ENCODE measurements around the gene KRT83. TPM values are rescaled to one million over a fixed set of nuclear protein-coding genes. Genes with fewer than 3 reads are reported as not detected.
A peak's percentile ranks its signal among the peaks of the same experiment; 100 is the strongest.

Gene KRT83
- polyA plus RNA-seq, 2 of the 4 experiments (the other 2 are of a cell fraction): 20.4 to 44.8 TPM

DNA sequence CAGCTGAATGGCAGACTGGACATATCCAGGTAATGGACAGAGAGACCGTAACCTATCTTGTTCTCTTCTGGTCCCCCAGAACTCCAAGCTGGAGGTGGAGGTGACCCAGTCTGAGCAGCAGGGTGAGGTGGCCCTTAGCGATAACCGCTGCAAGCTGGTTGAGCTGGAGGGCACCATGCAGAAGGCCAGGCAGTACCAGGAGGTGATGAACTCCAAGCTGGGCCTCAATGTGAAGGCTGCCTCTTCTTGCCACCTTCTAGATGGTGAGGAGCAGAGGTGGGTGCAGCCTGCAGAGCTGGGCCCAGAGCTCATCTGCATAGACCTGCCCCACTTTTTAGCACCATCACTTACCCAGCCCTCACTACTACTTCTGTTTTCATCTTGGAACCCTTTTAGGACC is 53.9 kb downstream of the KRT83 start:
- H3K4me1 ChIP-seq: peaks cover 23% of the 10 kb centered on the region
- TF ChIP-seq ZC3H11A (IDR thresholded peaks at IDR 0.05) (no peak), NR3C1 (IDR thresholded peaks at IDR 0.05) (no peak), ZNF302 (CRISPR knock-in tag; IDR thresholded peaks at IDR 0.05) (no peak), RARB (CRISPR knock-in tag; IDR thresholded peaks at IDR 0.05) (no peak)
- ChIA-PET CTCF (interaction anchor here (1.1 to 14.8 kb wide), 10 partner anchors 11 to 714 kb away, joined by 3 to 301 read pairs (median 4); partner anchors contain the start of gene KRT86), POLR2A (no interaction called here)
- DNase-seq (ENCODE audit: low read depth in 1 of 2, low spot score in 1 of 2) (no peak), FAIRE-seq (no peak), ATAC-seq (no peak)
- H3K4me3 ChIP-seq: no peak overlapping the region
- peak overlapping the region in 1 of 2 experiments; percentile 65; a peak in 3 of 6 replicates for H3K27ac ChIP-seq
- 55% methylated on average over 3 of the region's 3 CpGs for WGBS (ENCODE audit: missing lambda C conversion rate)
- H3K9me3 ChIP-seq: peaks cover 5% of the 10 kb centered on the region; the same call in 1 of the 3 replicates
- H3K4me2 ChIP-seq: no peak overlapping the region

DNA sequence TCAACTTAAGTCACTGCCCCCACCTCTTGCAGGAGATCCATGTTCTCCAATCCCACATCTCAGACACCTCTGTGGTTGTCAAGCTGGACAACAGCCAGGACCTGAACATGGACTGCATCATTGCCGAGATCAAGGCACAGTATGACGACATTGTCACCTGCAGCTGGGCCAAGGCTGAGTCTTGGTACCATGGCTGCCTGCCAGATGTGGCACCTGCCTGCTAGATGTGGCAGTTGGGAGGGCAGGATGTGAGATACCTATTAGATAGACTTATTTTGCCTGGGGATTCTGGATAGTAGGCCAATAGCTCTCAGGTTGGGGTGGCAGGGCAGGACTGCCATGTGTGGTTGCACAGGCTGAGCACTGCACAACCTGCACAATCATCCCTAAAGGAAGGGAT is 54.7 kb downstream of the KRT83 start:
- FAIRE-seq (no peak), DNase-seq (ENCODE audit: low read depth in 1 of 2, low spot score in 1 of 2) (no peak), ATAC-seq (no peak)
- Histone ChIP-seq H3K9me3 (peaks cover 5% of the 10 kb centered on the region; the same call in 1 of the 3 replicates), H3K27ac (peak overlapping the region in 1 of 2 experiments; percentile 65; a peak in 2 of 6 replicates), H3K4me2 (no peak overlapping the region), H3K4me3 (no peak overlapping the region), H3K4me1 (peaks cover 24% of the 10 kb centered on the region)
- ChIA-PET POLR2A (no interaction called here), CTCF (interaction anchor here (0.8 to 14.8 kb wide), 10 partner anchors 11 to 715 kb away, joined by 3 to 301 read pairs (median 4); partner anchors contain the start of gene KRT86)
- TF ChIP-seq RCOR1 (IDR thresholded peaks at IDR 0.05; ENCODE audit: low read depth, low read length) (no peak), JUN (IDR thresholded peaks at IDR 0.05) (no peak), TP53 (CRISPR knock-in tag; IDR thresholded peaks at IDR 0.05) (no peak)
- TF ChIP-seq, protein P1, sequence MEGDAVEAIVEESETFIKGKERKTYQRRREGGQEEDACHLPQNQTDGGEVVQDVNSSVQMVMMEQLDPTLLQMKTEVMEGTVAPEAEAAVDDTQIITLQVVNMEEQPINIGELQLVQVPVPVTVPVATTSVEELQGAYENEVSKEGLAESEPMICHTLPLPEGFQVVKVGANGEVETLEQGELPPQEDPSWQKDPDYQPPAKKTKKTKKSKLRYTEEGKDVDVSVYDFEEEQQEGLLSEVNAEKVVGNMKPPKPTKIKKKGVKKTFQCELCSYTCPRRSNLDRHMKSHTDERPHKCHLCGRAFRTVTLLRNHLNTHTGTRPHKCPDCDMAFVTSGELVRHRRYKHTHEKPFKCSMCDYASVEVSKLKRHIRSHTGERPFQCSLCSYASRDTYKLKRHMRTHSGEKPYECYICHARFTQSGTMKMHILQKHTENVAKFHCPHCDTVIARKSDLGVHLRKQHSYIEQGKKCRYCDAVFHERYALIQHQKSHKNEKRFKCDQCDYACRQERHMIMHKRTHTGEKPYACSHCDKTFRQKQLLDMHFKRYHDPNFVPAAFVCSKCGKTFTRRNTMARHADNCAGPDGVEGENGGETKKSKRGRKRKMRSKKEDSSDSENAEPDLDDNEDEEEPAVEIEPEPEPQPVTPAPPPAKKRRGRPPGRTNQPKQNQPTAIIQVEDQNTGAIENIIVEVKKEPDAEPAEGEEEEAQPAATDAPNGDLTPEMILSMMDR (IDR thresholded peaks at IDR 0.05): no peak
- TF ChIP-seq, protein P2, sequence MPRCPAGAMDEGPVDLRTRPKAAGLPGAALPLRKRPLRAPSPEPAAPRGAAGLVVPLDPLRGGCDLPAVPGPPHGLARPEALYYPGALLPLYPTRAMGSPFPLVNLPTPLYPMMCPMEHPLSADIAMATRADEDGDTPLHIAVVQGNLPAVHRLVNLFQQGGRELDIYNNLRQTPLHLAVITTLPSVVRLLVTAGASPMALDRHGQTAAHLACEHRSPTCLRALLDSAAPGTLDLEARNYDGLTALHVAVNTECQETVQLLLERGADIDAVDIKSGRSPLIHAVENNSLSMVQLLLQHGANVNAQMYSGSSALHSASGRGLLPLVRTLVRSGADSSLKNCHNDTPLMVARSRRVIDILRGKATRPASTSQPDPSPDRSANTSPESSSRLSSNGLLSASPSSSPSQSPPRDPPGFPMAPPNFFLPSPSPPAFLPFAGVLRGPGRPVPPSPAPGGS (IDR thresholded peaks at IDR 0.05): no peak
- WGBS (ENCODE audit: missing lambda C conversion rate): 92% methylated on average over 2 of the region's 2 CpGs

DNA sequence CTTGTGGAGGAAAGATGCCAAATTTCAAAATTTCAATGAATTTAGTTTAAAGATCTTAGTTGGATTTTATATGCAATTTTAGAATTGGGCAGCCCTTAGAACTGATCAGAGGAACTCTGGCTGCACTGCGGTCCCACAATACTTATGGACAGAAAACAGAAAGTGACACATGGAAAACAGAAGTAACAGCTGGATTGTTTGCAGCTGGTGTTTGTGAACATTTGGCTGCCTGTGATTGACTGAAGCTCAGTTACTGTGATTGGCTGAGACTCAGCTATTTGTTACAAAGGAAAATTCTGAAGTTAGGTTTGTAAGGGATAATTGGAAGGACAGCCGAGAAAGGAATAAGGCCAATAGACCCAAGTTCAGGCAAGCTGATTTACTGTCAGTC is 56.8 kb downstream of the KRT83 start:
- ATAC-seq (no peak), FAIRE-seq (no peak), DNase-seq (ENCODE audit: low read depth in 1 of 2, low spot score in 1 of 2) (no peak)
- WGBS (ENCODE audit: missing lambda C conversion rate): 95% methylated on average over 2 of the region's 2 CpGs
- POLR2A ChIA-PET: interaction anchor here (0.7 to 1.0 kb wide), 2 partner anchors 11 to 21 kb away, joined by 3 to 4 read pairs; no protein-coding TSS in a partner anchor
- H3K4me2 ChIP-seq: no peak overlapping the region
- H3K4me3 ChIP-seq: no peak overlapping the region
- TF ChIP-seq, protein P3, sequence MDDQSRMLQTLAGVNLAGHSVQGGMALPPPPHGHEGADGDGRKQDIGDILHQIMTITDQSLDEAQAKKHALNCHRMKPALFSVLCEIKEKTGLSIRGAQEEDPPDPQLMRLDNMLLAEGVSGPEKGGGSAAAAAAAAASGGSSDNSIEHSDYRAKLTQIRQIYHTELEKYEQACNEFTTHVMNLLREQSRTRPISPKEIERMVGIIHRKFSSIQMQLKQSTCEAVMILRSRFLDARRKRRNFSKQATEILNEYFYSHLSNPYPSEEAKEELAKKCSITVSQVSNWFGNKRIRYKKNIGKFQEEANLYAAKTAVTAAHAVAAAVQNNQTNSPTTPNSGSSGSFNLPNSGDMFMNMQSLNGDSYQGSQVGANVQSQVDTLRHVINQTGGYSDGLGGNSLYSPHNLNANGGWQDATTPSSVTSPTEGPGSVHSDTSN (IDR thresholded peaks at IDR 0.05): no peak
- no peak for TF ChIP-seq NFE2L2 (conservative IDR thresholded peaks at IDR 0.05; ENCODE audit: low read length)
- TF ChIP-seq RFX5 (IDR thresholded peaks at IDR 0.05): no peak
- no peak for TF ChIP-seq CHD2 (IDR thresholded peaks at IDR 0.05; ENCODE audit: low read length, partially characterized antibody)
- H3K4me1 ChIP-seq: peaks cover 31% of the 10 kb centered on the region
- H3K9me3 ChIP-seq: no peaks in the 10 kb centered on the region
- H3K27ac ChIP-seq: peak overlapping the region; percentile 25 to 74; a peak in 4 of 6 replicates
- CTCF ChIA-PET: interaction anchor here (0.9 to 14.8 kb wide), 10 partner anchors 11 to 615 kb away, joined by 3 to 301 read pairs (median 6); partner anchors contain the start of gene KRT86

Other genes starting within 250 kb of the KRT83 start
- gene SMIM41, start 241.7 kb downstream of the KRT83 start, polyA plus RNA-seq (2011; rRNA removed): not detected in 2 replicates
- gene SMIM41, start 241.7 kb downstream of the KRT83 start, polyA plus RNA-seq (2017; fragmentation: RNase III; extraction: RNeasy Plus Mini Kit Qiagen cat#74134 plus additional on column Dnase treatment): not detected in 3 replicates
- gene KRT80, start 129.4 kb downstream of the KRT83 start, polyA plus RNA-seq (2011; rRNA removed): 59.8 and 63.1 TPM in 2 replicates
- gene KRT80, start 129.4 kb downstream of the KRT83 start, polyA plus RNA-seq (2017; fragmentation: RNase III; extraction: RNeasy Plus Mini Kit Qiagen cat#74134 plus additional on column Dnase treatment): 38.3 to 56.4 TPM (median 46.0 TPM) in 3 replicates
- gene KRT7, start 88.2 kb downstream of the KRT83 start, polyA plus RNA-seq (2011; rRNA removed): 2,033 and 2,623 TPM in 2 replicates
- 3,055 to 3,652 TPM (median 3,189 TPM) in 3 replicates for gene KRT7, start 88.2 kb downstream of the KRT83 start, polyA plus RNA-seq (2017; fragmentation: RNase III; extraction: RNeasy Plus Mini Kit Qiagen cat#74134 plus additional on column Dnase treatment)
- 23.5 and 43.0 TPM in 2 replicates for gene KRT86, start 46.8 kb downstream of the KRT83 start, polyA plus RNA-seq (2011; rRNA removed)
- gene KRT86, start 46.8 kb downstream of the KRT83 start, polyA plus RNA-seq (2017; fragmentation: RNase III; extraction: RNeasy Plus Mini Kit Qiagen cat#74134 plus additional on column Dnase treatment): 331 to 441 TPM (median 378 TPM) in 3 replicates
- 1,799 and 1,935 TPM in 2 replicates for gene KRT81, start 29.9 kb downstream of the KRT83 start, polyA plus RNA-seq (2011; rRNA removed)
- 3,419 to 3,643 TPM (median 3,445 TPM) in 3 replicates for gene KRT81, start 29.9 kb downstream of the KRT83 start, polyA plus RNA-seq (2017; fragmentation: RNase III; extraction: RNeasy Plus Mini Kit Qiagen cat#74134 plus additional on column Dnase treatment)
- gene KRT85, start 46.1 kb upstream of the KRT83 start, polyA plus RNA-seq (2011; rRNA removed): 0.07 TPM in 1 of 2 replicates, not detected in the other
- gene KRT85, start 46.1 kb upstream of the KRT83 start, polyA plus RNA-seq (2017; fragmentation: RNase III; extraction: RNeasy Plus Mini Kit Qiagen cat#74134 plus additional on column Dnase treatment): 2.9 to 4.8 TPM (median 3.7 TPM) in 3 replicates
- not detected in 2 replicates for gene KRT84, start 64.3 kb upstream of the KRT83 start, polyA plus RNA-seq (2011; rRNA removed)
- gene KRT84, start 64.3 kb upstream of the KRT83 start, polyA plus RNA-seq (2017; fragmentation: RNase III; extraction: RNeasy Plus Mini Kit Qiagen cat#74134 plus additional on column Dnase treatment): not detected in 3 replicates
- not detected in 2 replicates for gene KRT82, start 84.9 kb upstream of the KRT83 start, polyA plus RNA-seq (2011; rRNA removed)
- not detected in 3 replicates for gene KRT82, start 84.9 kb upstream of the KRT83 start, polyA plus RNA-seq (2017; fragmentation: RNase III; extraction: RNeasy Plus Mini Kit Qiagen cat#74134 plus additional on column Dnase treatment)
- gene KRT75, start 113.0 kb upstream of the KRT83 start, polyA plus RNA-seq (2011; rRNA removed): not detected in 2 replicates
- gene KRT75, start 113.0 kb upstream of the KRT83 start, polyA plus RNA-seq (2017; fragmentation: RNase III; extraction: RNeasy Plus Mini Kit Qiagen cat#74134 plus additional on column Dnase treatment): not detected in 3 replicates
- not detected in 2 replicates for gene KRT6B, start 130.7 kb upstream of the KRT83 start, polyA plus RNA-seq (2011; rRNA removed)
- gene KRT6B, start 130.7 kb upstream of the KRT83 start, polyA plus RNA-seq (2017; fragmentation: RNase III; extraction: RNeasy Plus Mini Kit Qiagen cat#74134 plus additional on column Dnase treatment): not detected in 3 replicates
- gene KRT6C, start 152.4 kb upstream of the KRT83 start, polyA plus RNA-seq (2011; rRNA removed): not detected in 2 replicates
- not detected in 3 replicates for gene KRT6C, start 152.4 kb upstream of the KRT83 start, polyA plus RNA-seq (2017; fragmentation: RNase III; extraction: RNeasy Plus Mini Kit Qiagen cat#74134 plus additional on column Dnase treatment)
- 0.04 and 0.09 TPM in 2 replicates for gene KRT6A, start 171.9 kb upstream of the KRT83 start, polyA plus RNA-seq (2011; rRNA removed)
- 0.07 to 0.14 TPM (median 0.11 TPM) in 3 replicates for gene KRT6A, start 171.9 kb upstream of the KRT83 start, polyA plus RNA-seq (2017; fragmentation: RNase III; extraction: RNeasy Plus Mini Kit Qiagen cat#74134 plus additional on column Dnase treatment)
- gene KRT5, start 199.0 kb upstream of the KRT83 start, polyA plus RNA-seq (2011; rRNA removed): 0.06 TPM in 1 of 2 replicates, not detected in the other
- gene KRT5, start 199.0 kb upstream of the KRT83 start, polyA plus RNA-seq (2017; fragmentation: RNase III; extraction: RNeasy Plus Mini Kit Qiagen cat#74134 plus additional on column Dnase treatment): 0.08 to 0.25 TPM in 2 of 3 replicates, not detected in the other
- gene KRT71, start 231.7 kb upstream of the KRT83 start, polyA plus RNA-seq (2011; rRNA removed): not detected in 2 replicates
- not detected in 3 replicates for gene KRT71, start 231.7 kb upstream of the KRT83 start, polyA plus RNA-seq (2017; fragmentation: RNase III; extraction: RNeasy Plus Mini Kit Qiagen cat#74134 plus additional on column Dnase treatment)